Ishikawa (cell line): ENCODE data around the gene CIP2A.

ENCODE experiments used
- CEBPB ChIP-seq: IDR thresholded peaks from 2 replicates; pipeline ENCODE4 v1.6.1; 2012
- CREB1 ChIP-seq: IDR thresholded peaks from 2 replicates; pipeline ENCODE4 v1.6.1; 2012; ENCODE audit warnings: low read depth
- EGR1 ChIP-seq: IDR thresholded peaks from 2 replicates; pipeline ENCODE4 v1.6.1; 2012
- EP300 ChIP-seq: IDR thresholded peaks from 2 replicates; pipeline ENCODE4 v1.6.1; 2012; ENCODE audit warnings: borderline replicate concordance
- FOXM1 ChIP-seq: IDR thresholded peaks from 2 replicates; pipeline ENCODE4 v1.6.1; 2012; ENCODE audit warnings: low read depth, borderline replicate concordance
- NFIC ChIP-seq: IDR thresholded peaks from 2 replicates; pipeline ENCODE4 v1.6.1; 2012
- RAD21 ChIP-seq: IDR thresholded peaks from 2 replicates; pipeline ENCODE4 v1.6.1; 2012; ENCODE audit warnings: low read depth
- TAF1 ChIP-seq: IDR thresholded peaks from 2 replicates; pipeline ENCODE4 v1.6.1; 2012; ENCODE audit warnings: low read depth, mild to moderate bottlenecking
- TCF12 ChIP-seq: IDR thresholded peaks from 2 replicates; pipeline ENCODE4 v1.6.1; 2012; ENCODE audit warnings: low read depth
- TEAD4 ChIP-seq: IDR thresholded peaks from 2 replicates; pipeline ENCODE4 v1.6.1; 2012
- YY1 ChIP-seq: IDR thresholded peaks from 2 replicates; pipeline ENCODE4 v1.6.1; 2012; ENCODE audit warnings: low read depth
- ZBTB7A ChIP-seq: IDR thresholded peaks from 2 replicates; pipeline ENCODE4 v1.6.1; 2012; ENCODE audit warnings: low read depth
- TF ChIP-seq, protein P1 (sequence below): IDR thresholded peaks from 2 replicates; pipeline ENCODE4 v1.6.1; 2012; ENCODE audit warnings: low read depth, mild to moderate bottlenecking
- TF ChIP-seq, protein P2 (sequence below): IDR thresholded peaks from 2 replicates; pipeline ENCODE4 v1.6.1; 2012
- TF ChIP-seq, protein P3 (sequence below): IDR thresholded peaks from 2 replicates; pipeline ENCODE4 v1.6.1; 2012

Gene CIP2A

DNA sequence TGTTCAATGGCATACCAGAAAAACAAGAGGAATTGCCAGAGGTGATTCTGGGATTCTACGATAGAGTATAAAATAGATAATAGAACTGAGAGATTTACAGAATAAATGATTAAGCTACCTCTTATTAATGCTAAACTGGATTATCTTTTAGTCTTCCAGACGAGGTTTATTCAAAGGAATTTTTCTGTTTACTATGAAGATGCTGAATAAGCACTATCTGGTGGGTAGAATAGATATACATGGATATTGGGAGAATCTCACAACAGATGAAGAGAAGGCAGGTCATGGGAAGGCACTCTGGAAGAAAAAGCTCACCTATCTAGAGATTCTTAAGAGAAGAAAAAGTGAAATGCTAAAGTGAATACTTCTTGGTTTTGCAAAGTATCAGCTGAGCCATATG is 11.2 kb downstream of the CIP2A start:
- TF ChIP-seq YY1 = no peak
- no peak for TF ChIP-seq ZBTB7A
- TF ChIP-seq NFIC = no peak

DNA sequence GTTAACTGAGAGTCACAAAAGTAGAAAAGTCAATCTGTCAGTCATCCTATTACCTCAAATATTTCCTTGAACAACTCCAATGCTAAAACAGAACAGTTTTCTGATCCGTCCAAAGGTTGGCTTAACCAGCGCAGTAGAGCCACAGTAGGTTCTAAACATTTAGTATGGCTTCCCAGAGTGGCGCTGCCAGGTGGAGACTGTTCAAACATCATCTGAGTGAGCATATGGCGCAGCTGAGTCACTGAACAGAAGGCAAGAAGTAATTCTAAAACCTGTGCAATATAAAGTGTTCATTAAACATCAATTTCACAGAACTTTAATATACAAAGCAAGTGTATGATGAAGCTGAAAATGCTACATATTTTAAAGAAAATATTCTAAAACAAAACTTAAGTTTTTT is 19.9 kb downstream of the CIP2A start:
- TF ChIP-seq YY1 (no peak), TCF12 (no peak), ZBTB7A (no peak), NFIC (no peak), FOXM1 (no peak), TEAD4 (no peak), EGR1 (no peak), TAF1 (no peak), RAD21 (no peak), CEBPB (no peak), CREB1 (no peak)
- TF ChIP-seq, protein P1, sequence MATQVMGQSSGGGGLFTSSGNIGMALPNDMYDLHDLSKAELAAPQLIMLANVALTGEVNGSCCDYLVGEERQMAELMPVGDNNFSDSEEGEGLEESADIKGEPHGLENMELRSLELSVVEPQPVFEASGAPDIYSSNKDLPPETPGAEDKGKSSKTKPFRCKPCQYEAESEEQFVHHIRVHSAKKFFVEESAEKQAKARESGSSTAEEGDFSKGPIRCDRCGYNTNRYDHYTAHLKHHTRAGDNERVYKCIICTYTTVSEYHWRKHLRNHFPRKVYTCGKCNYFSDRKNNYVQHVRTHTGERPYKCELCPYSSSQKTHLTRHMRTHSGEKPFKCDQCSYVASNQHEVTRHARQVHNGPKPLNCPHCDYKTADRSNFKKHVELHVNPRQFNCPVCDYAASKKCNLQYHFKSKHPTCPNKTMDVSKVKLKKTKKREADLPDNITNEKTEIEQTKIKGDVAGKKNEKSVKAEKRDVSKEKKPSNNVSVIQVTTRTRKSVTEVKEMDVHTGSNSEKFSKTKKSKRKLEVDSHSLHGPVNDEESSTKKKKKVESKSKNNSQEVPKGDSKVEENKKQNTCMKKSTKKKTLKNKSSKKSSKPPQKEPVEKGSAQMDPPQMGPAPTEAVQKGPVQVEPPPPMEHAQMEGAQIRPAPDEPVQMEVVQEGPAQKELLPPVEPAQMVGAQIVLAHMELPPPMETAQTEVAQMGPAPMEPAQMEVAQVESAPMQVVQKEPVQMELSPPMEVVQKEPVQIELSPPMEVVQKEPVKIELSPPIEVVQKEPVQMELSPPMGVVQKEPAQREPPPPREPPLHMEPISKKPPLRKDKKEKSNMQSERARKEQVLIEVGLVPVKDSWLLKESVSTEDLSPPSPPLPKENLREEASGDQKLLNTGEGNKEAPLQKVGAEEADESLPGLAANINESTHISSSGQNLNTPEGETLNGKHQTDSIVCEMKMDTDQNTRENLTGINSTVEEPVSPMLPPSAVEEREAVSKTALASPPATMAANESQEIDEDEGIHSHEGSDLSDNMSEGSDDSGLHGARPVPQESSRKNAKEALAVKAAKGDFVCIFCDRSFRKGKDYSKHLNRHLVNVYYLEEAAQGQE = no peak
- TF ChIP-seq, protein P2, sequence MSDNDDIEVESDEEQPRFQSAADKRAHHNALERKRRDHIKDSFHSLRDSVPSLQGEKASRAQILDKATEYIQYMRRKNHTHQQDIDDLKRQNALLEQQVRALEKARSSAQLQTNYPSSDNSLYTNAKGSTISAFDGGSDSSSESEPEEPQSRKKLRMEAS = no peak
- TF ChIP-seq, protein P3, sequence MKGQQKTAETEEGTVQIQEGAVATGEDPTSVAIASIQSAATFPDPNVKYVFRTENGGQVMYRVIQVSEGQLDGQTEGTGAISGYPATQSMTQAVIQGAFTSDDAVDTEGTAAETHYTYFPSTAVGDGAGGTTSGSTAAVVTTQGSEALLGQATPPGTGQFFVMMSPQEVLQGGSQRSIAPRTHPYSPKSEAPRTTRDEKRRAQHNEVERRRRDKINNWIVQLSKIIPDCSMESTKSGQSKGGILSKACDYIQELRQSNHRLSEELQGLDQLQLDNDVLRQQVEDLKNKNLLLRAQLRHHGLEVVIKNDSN = no peak

DNA sequence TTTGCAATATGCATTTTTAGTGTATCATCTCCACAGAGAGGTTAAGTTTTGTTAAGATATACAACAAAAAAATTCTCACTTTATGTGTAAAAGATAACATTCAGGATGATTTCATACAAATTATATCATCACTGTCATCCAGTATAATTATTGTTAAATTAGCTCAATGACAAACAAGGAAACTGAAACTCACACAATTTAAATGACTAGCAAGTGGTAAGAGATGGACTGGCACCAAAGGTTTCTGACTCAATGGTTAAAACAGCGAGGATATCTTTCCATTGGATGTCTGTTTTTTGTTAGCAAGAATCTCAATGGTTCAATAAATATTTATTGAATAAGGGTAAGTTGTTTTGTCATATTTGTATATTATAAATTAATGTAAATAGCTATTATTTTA is 22.6 kb downstream of the CIP2A start:
- no peak for TF ChIP-seq EP300
- no peak for TF ChIP-seq TAF1
- no peak for TF ChIP-seq TCF12

DNA sequence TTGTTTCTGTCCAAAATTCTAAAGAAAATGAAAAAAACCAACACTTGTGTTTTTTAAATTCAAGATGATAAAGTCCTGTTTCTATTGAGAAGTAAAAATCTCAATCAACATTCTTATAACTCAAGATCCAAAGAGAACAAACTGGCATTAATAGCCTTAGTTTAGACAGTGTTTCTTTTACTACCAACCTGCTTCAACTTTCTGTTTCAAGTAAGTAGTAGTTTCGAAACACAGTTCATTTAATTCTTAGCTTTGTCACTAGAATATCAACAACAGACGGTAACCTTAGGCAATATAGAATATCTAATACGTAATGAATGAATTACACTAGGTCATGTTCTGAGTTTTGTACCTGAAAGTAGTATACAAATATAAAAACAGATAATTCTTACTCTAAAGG is 23.7 kb downstream of the CIP2A start:
- no peak for TF ChIP-seq EP300
- no peak for TF ChIP-seq YY1
- TF ChIP-seq, protein P3 = no peak
- TF ChIP-seq, protein P2 = no peak

DNA sequence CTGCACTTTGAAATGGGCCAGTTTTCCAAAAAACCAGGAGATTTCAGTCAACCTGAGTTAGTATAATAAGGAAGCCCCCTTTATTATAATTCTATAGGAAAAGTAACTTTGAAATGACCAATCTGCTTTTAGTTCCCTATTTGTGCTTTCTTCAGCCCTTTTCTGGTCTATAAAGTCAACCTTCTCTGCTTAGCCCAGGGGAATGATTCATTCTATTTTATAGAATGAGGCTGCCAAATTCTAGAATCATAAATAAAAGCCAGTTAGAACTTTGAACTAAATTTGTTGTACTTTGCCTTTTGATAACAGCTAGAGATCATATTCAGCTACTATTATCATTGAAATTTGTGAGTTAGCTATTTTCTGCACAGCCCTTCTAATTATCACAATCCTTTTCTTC is 24.7 kb downstream of the CIP2A start:
- TF ChIP-seq, protein P1 = no peak
- no peak for TF ChIP-seq YY1
- TF ChIP-seq NFIC = no peak
- TF ChIP-seq ZBTB7A = no peak
- TF ChIP-seq, protein P2 = no peak
- TF ChIP-seq FOXM1 = no peak
- TF ChIP-seq, protein P3 = no peak
- no peak for TF ChIP-seq RAD21
- TF ChIP-seq TEAD4 = no peak
- no peak for TF ChIP-seq EGR1
- TF ChIP-seq CEBPB = no peak
- TF ChIP-seq EP300 = no peak
- TF ChIP-seq TCF12 = no peak

DNA sequence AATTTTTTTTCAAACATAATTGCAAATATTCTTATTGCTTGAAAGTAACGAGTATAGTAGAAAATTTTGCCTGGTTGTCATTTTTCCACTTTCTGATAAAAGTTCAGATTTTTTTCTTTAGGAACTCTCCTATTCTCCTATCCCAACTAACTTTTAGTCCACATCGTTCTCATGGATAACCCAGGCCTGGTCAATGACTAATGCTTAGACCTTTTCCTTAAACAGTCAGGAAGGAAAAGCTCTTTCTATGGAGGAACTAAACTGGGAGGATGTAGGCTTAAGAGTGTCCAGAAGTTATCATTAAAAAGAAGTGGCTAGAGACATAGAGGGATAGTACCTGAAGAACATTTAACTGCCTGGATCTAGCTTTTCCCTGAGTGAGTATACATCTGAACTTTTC is 26.7 kb downstream of the CIP2A start:
- no peak for TF ChIP-seq YY1
- TF ChIP-seq, protein P1 = no peak
- TF ChIP-seq, protein P2 = no peak
- TF ChIP-seq FOXM1 = no peak
- TF ChIP-seq RAD21 = no peak
- no peak for TF ChIP-seq EP300
- TF ChIP-seq EGR1 = no peak
- TF ChIP-seq NFIC = no peak
- TF ChIP-seq, protein P3 = no peak
- no peak for TF ChIP-seq CEBPB
- TF ChIP-seq CREB1 = no peak
- no peak for TF ChIP-seq TAF1
- TF ChIP-seq TCF12 = no peak
- no peak for TF ChIP-seq ZBTB7A
- TF ChIP-seq TEAD4 = no peak
